ENCODE measurements around the gene CSF3R.

The CSF3R gene

GRCh38 chr1:36433102-36433501 lies 49.6 kb downstream of the CSF3R start:
- TF ChIP-seq SIN3A (IDR thresholded peaks at IDR 0.05; ENCODE audit: borderline replicate concordance, insufficient read depth, low read length), result no peak
- TF ChIP-seq TAF1 (IDR thresholded peaks at IDR 0.05; ENCODE audit: borderline replicate concordance, insufficient read depth, low read length), result no peak
- no peak for TF ChIP-seq POLR2AphosphoS5 (IDR thresholded peaks at IDR 0.05; ENCODE audit: low read depth, low read length)
- TF ChIP-seq, protein P1, sequence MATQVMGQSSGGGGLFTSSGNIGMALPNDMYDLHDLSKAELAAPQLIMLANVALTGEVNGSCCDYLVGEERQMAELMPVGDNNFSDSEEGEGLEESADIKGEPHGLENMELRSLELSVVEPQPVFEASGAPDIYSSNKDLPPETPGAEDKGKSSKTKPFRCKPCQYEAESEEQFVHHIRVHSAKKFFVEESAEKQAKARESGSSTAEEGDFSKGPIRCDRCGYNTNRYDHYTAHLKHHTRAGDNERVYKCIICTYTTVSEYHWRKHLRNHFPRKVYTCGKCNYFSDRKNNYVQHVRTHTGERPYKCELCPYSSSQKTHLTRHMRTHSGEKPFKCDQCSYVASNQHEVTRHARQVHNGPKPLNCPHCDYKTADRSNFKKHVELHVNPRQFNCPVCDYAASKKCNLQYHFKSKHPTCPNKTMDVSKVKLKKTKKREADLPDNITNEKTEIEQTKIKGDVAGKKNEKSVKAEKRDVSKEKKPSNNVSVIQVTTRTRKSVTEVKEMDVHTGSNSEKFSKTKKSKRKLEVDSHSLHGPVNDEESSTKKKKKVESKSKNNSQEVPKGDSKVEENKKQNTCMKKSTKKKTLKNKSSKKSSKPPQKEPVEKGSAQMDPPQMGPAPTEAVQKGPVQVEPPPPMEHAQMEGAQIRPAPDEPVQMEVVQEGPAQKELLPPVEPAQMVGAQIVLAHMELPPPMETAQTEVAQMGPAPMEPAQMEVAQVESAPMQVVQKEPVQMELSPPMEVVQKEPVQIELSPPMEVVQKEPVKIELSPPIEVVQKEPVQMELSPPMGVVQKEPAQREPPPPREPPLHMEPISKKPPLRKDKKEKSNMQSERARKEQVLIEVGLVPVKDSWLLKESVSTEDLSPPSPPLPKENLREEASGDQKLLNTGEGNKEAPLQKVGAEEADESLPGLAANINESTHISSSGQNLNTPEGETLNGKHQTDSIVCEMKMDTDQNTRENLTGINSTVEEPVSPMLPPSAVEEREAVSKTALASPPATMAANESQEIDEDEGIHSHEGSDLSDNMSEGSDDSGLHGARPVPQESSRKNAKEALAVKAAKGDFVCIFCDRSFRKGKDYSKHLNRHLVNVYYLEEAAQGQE (IDR thresholded peaks at IDR 0.05; ENCODE audit: insufficient read depth in 1 of 2, low read depth in 2 of 2, low read length in 2 of 2), result no peak
- TF ChIP-seq FOXP2 (optimal IDR thresholded peaks at IDR 0.05; ENCODE audit: borderline replicate concordance, extremely low read depth, extremely low read length, insufficient read depth), result no peak

DNA sequence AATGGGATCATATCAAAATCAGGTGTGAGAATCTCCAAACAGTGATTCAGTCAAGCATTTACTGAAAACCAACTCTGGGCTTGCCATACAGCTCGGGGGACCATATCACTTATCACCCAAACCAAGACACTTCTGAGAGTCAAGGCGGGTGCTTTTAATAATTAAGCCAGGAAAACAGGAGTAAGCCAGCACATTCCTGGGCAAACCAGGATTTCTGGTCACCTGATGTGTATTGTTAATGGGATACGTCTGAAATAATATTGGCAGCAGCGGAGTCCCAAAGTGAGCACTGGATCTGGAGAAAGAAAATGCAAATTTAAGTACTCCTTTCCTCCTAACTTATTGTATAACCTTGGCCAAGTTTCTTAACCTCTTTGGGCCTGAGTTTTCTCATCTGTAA lies 50.1 kb downstream of the CSF3R start:
- no peak for TF ChIP-seq FOXP2 (optimal IDR thresholded peaks at IDR 0.05; ENCODE audit: borderline replicate concordance, extremely low read depth, extremely low read length, insufficient read depth)

DNA sequence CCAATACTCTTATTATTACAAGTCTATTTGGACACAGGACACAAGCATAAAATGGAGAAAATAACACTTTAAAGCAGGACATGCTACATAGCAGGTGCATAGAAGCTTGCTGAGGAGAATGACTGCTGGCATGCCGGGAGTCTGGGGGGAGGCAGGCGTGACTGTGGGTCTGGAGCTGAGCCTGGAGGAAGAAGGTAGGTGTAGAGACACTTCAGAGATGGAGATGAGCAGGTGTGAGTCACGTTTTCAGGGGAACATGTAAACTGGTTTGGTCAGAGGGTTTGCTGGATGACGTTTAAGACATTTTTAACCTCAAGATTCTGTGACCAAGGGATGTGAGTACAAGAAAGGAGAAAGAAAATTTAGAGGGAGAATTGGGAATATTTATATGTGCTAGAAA lies 56.9 kb downstream of the CSF3R start:
- TF ChIP-seq POLR2AphosphoS5 (IDR thresholded peaks at IDR 0.05; ENCODE audit: low read depth, low read length) (no peak), TAF1 (IDR thresholded peaks at IDR 0.05; ENCODE audit: borderline replicate concordance, insufficient read depth, low read length) (no peak)

- no peak for TF ChIP-seq POLR2AphosphoS5 (IDR thresholded peaks at IDR 0.05; ENCODE audit: low read depth, low read length)
Observed at GRCh38 chr1:36421649-36422048, 61.1 kb downstream of the CSF3R start.

DNA sequence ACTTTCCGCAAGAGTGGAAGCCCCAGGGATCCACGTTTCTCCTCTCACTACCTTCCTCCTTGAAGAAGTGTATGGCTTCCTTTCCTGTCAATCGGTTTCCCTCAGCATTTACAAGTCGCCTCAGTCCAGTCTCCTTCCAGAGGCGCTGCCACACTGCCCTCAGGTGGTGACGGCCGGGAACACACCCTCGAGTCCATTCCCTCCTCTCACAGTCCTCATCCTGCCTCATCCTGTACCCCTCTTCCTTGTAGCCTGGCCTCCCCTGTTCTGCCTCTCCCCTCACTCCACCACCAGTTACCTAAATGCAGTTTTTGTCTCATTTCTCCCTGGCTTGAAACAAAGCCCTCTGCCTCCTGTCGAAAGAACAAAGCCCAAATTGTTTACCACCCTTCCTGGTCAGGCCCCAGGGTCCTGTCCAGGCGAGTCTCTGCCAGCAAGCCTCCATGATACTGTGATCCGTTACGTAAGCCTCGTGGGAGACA lies 61.8 kb downstream of the CSF3R start:
- TF ChIP-seq FOXP2 (optimal IDR thresholded peaks at IDR 0.05; ENCODE audit: borderline replicate concordance, extremely low read depth, extremely low read length, insufficient read depth), result no peak

DNA sequence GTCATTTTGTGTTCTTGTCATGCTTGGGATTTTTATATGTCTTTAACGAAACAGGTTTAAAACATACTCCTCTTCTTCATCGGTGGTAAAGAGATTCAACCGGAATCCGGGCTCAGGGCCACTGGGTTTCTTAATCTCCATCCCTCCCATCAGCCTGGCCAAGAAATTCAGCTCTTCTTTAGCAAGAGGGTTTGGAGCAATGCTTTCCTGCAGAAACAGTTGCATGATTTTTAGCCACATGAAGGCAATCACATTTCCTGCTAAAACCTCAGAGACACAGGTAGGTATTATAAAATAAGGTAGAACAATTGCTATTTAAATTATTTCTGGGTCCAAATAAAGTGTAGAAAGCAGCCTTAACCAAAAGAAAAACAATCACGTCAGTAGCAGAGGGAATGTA lies 62.3 kb downstream of the CSF3R start:
- TF ChIP-seq TAF1 (IDR thresholded peaks at IDR 0.05; ENCODE audit: borderline replicate concordance, insufficient read depth, low read length) (no peak), POLR2AphosphoS5 (IDR thresholded peaks at IDR 0.05; ENCODE audit: low read depth, low read length) (no peak), FOXP2 (optimal IDR thresholded peaks at IDR 0.05; ENCODE audit: borderline replicate concordance, extremely low read depth, extremely low read length, insufficient read depth) (no peak), SIN3A (IDR thresholded peaks at IDR 0.05; ENCODE audit: borderline replicate concordance, insufficient read depth, low read length) (no peak)
- TF ChIP-seq, protein P1 (IDR thresholded peaks at IDR 0.05; ENCODE audit: insufficient read depth in 1 of 2, low read depth in 2 of 2, low read length in 2 of 2), result no peak

DNA sequence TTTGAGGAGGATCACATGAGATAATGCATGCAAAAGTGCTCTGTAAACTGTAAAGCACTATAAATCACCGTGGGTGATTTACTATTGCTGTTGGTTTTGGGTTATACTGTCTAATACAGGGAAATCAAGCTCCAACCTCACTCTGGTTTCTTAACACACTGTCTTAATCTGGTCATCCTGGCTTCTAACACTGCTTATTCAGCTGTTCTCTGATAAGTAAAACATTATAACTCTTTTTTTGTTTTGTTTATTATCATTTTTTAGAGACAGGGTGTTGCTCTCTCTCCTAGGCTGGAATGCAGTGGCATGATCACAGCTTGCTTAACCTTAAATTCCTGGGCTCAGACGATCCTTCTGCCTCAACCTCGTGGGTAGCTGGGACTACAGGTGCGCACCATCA lies 63.1 kb downstream of the CSF3R start:
- TF ChIP-seq TAF1 (IDR thresholded peaks at IDR 0.05; ENCODE audit: borderline replicate concordance, insufficient read depth, low read length) (no peak), FOXP2 (optimal IDR thresholded peaks at IDR 0.05; ENCODE audit: borderline replicate concordance, extremely low read depth, extremely low read length, insufficient read depth) (no peak), POLR2AphosphoS5 (IDR thresholded peaks at IDR 0.05; ENCODE audit: low read depth, low read length) (no peak), SIN3A (IDR thresholded peaks at IDR 0.05; ENCODE audit: borderline replicate concordance, insufficient read depth, low read length) (no peak)
- TF ChIP-seq, protein P1 (IDR thresholded peaks at IDR 0.05; ENCODE audit: insufficient read depth in 1 of 2, low read depth in 2 of 2, low read length in 2 of 2), result no peak
